Activated T-helper 1 cell treated with anti-CD3 and anti-CD28 coated beads, Interleukin-2, amount 50 U/mL, for 16 hours (primary cell): ENCODE results near the gene CA10.

ENCODE experiments used
- DNase-seq, 2 donors: peaks; one replicate each; pipeline ENCODE4 v3.0.0-alpha.2; 2020; ENCODE audit warnings: low read depth in 1 of 2, low spot score in 1 of 2

The CA10 gene

DNA sequence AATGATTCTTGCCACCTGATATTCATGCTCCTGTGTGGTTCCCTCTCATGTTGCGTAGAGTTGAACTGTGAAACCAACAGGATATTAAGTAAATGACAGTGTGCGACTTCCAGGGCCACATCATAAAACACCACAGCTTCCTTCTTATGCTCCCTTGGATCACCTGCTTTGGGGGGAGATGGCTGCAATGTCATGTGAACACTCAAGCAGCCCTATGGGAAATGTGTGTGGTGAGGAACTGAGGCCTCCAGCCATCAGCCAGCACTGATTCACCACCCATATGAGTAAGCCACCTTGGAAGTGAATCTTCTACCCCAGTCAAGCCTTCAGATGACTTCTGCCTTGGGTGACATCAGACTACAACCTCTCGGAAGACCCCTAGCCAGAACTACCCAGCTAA lies 470.6 kb downstream of the CA10 start:
- DNase-seq: no peak

GRCh38 chr17:51685287-51685909 lies 473.1 kb downstream of the CA10 start:
- no peak for DNase-seq

- no peak for DNase-seq
These were observed 474.3 kb downstream of the CA10 start for GRCh38 chr17:51684214-51684613.

DNA sequence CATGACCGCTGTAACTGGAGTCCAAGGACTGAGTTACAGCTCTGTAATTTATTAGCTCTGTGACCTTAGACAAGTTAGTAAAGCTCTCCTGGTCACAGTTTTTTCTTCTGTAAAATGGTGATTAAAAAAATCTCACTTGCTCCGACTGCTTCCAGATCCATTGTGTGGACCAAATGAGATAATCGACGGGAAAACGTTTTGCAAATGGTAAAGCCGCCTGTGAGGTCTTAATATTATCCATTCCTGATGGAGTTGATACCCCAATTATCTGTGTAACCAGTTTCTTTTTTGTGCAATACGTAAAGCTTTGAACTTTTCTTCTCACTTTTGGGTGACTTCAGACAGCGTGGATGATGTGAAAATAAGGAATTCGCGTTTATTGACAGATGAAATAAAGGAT lies 475.2 kb downstream of the CA10 start:
- no peak for DNase-seq

- DNase-seq: no peak
These were observed 476.4 kb downstream of the CA10 start for GRCh38 chr17:51682115-51682514.

DNA sequence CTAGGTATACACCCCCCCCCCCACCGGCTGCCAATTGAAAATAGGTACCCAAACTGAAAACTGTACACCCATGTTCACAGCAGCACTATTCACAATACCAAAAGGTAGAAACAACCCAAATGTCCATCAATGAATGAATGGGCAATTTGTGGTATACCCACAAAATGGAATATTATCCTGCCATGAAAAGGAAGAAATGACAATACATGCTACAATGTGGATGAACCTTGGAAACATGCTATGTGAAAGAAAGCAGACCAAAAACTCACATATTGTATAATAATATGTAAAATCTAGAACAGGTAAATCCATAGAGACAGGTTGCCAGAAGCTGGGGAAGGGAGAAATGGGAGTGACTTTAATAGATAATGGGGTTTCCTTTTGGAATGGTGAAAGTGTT lies 480.6 kb downstream of the CA10 start:
- no peak for DNase-seq

GRCh38 chr17:51676691-51677487 lies 481.6 kb downstream of the CA10 start:
- DNase-seq: no peak

GRCh38 chr17:51674579-51675255 lies 483.8 kb downstream of the CA10 start:
- no peak for DNase-seq

DNA sequence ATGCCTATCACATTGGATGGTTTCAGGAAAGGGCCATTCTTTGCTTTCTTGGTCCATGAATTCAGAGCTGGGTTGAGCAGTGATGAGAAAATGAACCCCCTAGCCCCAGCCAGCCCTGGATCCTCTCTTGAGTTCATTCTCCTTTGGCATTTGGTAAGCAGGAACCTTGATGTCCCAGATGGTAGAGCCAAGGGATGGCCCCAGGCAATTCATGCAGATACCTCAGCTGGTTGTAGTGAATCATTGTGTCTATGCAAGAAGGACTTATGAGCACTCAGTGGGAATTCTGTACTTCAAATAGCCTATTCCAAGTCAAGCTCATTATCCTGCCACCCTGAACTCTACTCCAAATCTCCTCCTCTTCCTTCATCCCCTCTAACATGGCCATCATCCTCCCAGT lies 485.4 kb downstream of the CA10 start:
- no peak for DNase-seq

DNA sequence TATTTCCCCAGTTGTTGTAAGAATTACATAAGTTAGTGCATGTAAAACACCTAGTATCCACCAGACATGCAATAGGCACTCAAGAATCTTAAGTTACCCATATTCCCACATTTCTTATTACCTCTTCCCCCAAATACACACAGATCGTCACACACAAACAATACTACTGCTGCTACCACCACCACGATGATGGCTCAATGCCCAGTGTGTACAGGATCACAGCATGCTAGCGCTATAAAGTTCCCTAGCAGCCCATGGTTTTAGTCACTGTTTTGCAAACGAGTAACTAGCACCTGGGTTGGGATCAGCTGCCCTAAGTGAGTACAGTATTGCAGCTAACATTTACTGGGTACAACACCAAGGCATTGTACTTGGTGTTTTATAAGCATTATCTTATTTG lies 486.4 kb downstream of the CA10 start:
- no peak for DNase-seq

DNA sequence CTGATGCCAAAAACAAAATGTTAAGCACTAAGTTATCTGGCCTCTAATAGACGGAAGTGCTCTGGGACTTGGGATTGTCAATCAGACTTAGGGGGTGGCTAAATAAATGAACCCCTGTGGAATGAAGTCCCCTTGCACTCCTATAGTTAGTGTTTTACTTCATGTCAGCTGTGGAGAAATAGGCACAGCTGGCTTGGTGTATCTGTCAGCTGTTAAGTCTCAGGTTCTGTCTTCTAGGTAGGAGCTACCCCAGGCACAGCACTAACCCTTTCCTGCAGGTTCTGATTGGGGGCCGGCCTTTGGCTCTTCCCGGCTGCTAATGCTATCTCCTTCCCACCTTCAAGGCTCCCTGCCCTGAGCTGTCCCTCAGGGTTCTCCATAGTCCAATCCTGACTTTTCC lies 487.6 kb downstream of the CA10 start:
- no peak for DNase-seq

- DNase-seq: no peak
These were observed 489.6 kb downstream of the CA10 start for GRCh38 chr17:51668963-51669246.

- DNase-seq: no peak
These were observed 490.2 kb downstream of the CA10 start for GRCh38 chr17:51668155-51668962.

GRCh38 chr17:51667706-51668083 lies 490.8 kb downstream of the CA10 start:
- no peak for DNase-seq

- no peak for DNase-seq
These were observed 491.4 kb downstream of the CA10 start for GRCh38 chr17:51666971-51667705.

- DNase-seq: no peak
These were observed 496.1 kb downstream of the CA10 start for GRCh38 chr17:51662204-51663056.

DNA sequence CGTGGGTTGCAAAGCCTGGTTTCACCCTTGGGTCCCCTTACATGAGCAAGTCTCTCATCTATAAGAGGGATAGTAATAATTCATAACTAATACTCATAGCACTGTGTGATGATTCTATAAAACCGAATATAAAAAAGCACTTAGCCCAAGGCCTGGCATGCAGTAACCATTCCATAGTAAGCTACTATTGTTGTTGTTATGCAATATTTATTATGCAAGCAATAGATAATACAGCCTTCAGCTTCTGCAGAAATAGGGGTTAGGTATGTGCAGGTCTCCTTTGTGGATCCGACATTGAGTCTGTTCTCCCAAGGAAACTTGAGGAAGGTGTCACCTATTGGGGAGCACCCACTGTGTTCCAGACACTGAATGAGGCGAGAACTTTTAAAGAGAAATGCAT lies 497.1 kb downstream of the CA10 start:
- no peak for DNase-seq

- DNase-seq: no peak
These were observed 498.2 kb downstream of the CA10 start for GRCh38 chr17:51660266-51660665.

DNA sequence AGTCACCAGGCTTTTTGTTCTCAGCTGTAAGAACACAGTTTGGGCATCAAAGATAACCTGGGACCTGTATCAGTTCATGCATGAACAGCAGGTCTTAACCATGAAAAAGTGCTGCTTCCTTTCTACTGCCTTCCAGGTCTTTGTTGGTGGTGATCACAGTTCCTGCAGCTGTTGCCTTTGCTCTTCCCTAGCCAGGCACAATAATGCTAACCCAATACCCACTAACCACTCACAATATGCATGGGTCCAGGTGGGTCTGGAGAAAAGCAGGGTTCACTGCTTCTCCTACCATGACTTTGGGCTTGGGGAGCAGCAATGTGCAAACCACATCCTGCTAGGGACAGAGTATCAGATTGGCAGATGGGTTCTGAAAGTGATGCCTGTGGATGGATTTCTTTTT lies 501.3 kb downstream of the CA10 start:
- no peak for DNase-seq

DNA sequence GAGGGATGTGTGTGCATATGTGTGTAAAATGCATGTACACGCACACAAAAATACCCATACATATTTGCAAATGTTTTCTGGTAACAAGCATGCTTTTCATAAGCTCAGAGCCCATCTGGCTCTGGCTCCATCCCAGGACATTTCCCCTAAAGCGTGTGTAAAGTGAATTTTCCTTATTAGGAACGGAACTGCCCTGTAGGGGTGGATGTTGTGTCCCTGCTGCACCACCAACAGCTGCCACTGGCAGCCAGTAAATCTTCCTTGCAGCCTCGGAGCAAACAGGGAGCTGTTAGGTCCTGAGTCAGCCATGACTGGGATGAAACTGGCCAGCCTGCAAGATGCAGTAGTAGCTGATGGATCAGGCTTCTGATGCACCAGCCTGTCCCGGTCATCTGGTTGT lies 504.6 kb downstream of the CA10 start:
- no peak for DNase-seq
